GM12872 (cell line): ENCODE data around the gene TMTC1.

Experiments used
- TF ChIP-seq, protein P1 (sequence below): IDR thresholded peaks from 3 replicates; pipeline ENCODE4 v1.5.1; 2011; ENCODE audit warnings: low read depth, mild to moderate bottlenecking, low read length, moderate library complexity; ENCODE audit not compliant: insufficient read depth

The TMTC1 gene

GRCh38 chr12:29756741-29757390 is 26.9 kb downstream of the TMTC1 start:
- TF ChIP-seq, protein P1, sequence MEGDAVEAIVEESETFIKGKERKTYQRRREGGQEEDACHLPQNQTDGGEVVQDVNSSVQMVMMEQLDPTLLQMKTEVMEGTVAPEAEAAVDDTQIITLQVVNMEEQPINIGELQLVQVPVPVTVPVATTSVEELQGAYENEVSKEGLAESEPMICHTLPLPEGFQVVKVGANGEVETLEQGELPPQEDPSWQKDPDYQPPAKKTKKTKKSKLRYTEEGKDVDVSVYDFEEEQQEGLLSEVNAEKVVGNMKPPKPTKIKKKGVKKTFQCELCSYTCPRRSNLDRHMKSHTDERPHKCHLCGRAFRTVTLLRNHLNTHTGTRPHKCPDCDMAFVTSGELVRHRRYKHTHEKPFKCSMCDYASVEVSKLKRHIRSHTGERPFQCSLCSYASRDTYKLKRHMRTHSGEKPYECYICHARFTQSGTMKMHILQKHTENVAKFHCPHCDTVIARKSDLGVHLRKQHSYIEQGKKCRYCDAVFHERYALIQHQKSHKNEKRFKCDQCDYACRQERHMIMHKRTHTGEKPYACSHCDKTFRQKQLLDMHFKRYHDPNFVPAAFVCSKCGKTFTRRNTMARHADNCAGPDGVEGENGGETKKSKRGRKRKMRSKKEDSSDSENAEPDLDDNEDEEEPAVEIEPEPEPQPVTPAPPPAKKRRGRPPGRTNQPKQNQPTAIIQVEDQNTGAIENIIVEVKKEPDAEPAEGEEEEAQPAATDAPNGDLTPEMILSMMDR, result no peak

DNA sequence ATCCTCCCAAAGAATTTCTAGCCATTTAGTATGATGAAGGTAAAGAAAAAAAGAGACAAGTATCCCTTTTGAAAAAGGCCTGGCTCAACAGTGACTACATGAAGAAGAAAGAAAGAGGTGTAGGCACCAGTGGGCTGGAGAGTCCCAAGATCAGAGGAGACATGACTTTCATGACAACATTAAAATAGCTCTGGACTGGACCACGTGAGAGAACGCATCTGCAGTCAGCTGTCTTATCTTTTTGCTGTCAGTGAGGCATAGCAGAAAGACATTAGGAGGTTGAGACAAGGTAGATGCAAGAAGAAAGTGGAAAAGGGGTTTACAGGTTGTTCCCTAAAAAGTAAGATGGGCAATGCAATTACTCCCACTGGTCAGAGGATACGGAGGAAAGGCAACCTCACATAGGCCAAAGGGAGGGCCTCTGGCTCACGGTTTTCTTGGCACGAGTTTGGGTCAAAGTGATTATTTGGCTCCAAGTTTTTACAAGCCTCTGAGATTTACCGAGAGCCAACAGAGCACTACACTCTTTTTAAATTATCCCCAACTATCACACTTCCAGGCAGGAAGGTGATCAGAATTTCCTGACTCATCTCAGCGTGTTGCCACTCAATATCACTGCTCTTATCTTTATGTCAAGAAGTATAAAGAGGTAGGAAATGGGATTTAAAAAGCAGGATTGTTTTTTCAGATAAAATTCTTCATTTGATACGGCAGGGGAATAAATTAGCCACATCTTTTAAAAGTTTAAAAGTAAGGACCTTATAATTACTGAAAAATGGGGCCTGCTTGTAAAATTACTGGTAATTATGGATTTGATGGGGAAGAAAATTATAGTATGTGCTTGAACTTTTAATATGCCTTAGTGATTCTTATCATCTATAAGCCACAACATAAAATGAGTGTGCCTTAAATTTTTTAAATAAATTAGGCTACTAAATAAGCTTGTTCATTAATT is 29.2 kb downstream of the TMTC1 start:
- TF ChIP-seq, protein P1, result no peak

DNA sequence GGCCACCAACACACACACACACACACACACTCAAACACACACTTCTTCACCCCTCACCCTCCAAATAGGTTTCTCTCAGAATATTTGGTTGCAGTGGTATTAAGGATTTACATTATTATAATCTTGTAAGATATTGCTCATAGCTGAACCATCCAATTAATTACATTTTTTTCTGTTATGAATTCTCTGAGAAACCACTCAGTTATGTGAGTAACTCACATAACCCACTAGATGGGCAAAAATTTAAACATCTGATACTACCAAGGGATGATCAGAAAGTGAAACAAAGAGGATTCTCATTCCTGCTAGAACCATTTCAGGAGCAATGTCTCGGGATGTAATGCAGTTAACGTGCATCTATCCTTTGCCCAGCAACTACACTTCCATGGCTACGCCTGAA is 31.6 kb downstream of the TMTC1 start:
- TF ChIP-seq, protein P1, result no peak

DNA sequence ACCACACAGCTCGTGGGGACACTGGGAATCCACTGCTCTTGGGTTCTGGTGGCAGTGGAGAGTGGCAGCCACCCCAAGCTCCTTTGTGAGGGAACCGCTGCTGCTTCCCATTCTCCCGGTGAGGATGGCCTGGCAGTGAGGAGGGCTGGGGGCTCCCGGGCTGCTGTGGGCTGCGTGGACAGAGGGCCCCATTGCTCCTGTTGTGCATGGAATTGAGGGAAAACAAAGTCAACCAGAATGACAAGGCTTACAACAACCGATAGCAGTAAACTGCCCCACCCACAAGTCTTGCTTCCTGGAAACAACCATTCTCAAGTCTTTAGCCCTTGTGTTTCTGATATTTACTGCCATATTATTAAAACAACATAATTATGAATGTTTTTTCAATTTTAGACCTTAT is 32.1 kb downstream of the TMTC1 start:
- TF ChIP-seq, protein P1, result no peak

GRCh38 chr12:29750928-29751220 is 32.9 kb downstream of the TMTC1 start:
- TF ChIP-seq, protein P1, result no peak

DNA sequence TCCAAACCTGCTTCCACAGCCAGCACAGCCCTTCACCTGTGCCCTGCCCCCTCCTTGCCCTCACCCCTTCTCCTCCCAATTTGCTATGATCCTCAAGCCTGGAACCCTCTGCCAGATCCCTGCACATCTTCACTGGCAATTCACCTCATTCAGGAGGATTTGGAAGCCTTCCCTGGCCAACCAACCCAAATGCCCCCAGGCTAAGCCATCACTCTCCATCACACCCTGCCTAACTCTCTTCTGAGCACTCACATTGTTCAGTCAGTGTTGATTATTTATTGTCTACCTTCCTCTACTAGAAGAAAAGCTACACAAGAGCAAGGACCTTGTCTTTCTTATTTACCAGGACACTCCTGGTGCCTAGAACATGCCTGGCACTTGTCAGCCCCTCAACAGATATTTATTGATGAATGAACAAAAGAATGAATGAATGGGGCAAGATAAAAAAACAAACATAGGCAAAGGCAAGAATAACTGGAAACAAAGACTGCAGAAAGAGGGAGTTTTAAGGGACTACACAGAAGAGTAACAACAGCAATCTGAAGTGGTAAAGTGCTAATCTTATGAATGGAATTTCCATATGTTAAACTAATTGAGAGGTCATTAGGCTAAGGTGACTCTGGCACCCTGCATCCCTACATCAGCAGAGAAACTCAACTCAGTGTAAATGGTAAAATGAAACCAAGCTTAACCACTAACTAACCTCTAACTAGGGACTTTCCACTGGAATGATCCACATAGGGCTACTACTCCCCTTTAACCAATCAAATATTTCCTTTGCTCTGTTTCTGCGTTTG is 33.4 kb downstream of the TMTC1 start:
- TF ChIP-seq, protein P1, result no peak

DNA sequence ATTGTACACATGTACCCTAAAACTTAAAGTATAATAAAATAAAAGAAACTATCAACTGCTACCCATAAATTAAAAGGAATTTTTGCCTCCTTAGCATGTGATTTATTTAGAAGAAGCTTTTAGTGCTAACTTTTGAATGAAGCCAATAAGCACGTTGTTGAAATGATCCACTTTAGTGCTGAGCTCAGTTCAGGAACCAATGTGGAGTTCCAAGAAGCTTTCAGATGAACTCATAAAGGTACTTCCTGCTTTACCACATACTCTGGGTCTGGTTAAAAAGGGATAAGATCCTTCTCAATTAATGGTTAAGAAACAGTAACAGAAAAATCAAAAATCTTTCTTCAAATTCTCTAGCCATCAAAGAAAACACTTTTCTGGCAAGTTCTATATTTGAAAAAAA is 39.4 kb downstream of the TMTC1 start:
- TF ChIP-seq, protein P1, result no peak
